Adrenal gland (tissue), 5 donors: Measurements from ENCODE around the gene PTTG1IP.

Experiments used
- POLR2A ChIP-seq, 2 donors: fragments of 450-650 bp; IDR thresholded peaks; one replicate each; pipeline ENCODE4 v1.6.1; 2017; ENCODE audit warnings: antibody characterized with exemption in 2 of 2, mild to moderate bottlenecking in 2 of 2, moderate library complexity in 1 of 2
- TF ChIP-seq, protein P1 (sequence below), 6 experiments: fragments of 450-650 bp in 4 of 6; fragments of 200-600 bp in 2 of 6; sonication (generic) in 1 of 6; IDR thresholded peaks; 1 replicate in 5 of 6; 2 replicates in 1 of 6; pipeline versions ENCODE4 v1.5.1 to v1.8.0; 2016 to 2021; ENCODE audit warnings: antibody characterized with exemption in 6 of 6, mild to moderate bottlenecking in 2 of 6, moderate library complexity in 1 of 6
- donor health status: DM: no; HTN: no; CAD: no.

- TF ChIP-seq POLR2A (IDR thresholded peaks at IDR 0.05): no peak
- TF ChIP-seq, protein P1, sequence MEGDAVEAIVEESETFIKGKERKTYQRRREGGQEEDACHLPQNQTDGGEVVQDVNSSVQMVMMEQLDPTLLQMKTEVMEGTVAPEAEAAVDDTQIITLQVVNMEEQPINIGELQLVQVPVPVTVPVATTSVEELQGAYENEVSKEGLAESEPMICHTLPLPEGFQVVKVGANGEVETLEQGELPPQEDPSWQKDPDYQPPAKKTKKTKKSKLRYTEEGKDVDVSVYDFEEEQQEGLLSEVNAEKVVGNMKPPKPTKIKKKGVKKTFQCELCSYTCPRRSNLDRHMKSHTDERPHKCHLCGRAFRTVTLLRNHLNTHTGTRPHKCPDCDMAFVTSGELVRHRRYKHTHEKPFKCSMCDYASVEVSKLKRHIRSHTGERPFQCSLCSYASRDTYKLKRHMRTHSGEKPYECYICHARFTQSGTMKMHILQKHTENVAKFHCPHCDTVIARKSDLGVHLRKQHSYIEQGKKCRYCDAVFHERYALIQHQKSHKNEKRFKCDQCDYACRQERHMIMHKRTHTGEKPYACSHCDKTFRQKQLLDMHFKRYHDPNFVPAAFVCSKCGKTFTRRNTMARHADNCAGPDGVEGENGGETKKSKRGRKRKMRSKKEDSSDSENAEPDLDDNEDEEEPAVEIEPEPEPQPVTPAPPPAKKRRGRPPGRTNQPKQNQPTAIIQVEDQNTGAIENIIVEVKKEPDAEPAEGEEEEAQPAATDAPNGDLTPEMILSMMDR (IDR thresholded peaks at IDR 0.05): no peak
Observed at GRCh38 chr21:44823179-44823660, 50.3 kb downstream of the PTTG1IP start.
